Panc1 (cell line): Measurements from ENCODE around the gene LRIG2.

ENCODE experiments used
- CTCF ChIP-seq: fragments of 450-650 bp; IDR thresholded peaks from 2 replicates; pipeline ENCODE4 v1.5.1; 2017; ENCODE audit warnings: mild to moderate bottlenecking
- SIN3A ChIP-seq: IDR thresholded peaks from 2 replicates; pipeline ENCODE4 v1.6.1; 2012; ENCODE audit warnings: low read depth, mild to moderate bottlenecking, low read length, moderate library complexity, borderline replicate concordance; ENCODE audit not compliant: insufficient read depth

- TF ChIP-seq CTCF: no peak
- no peak for TF ChIP-seq SIN3A
Measured at GRCh38 chr1:113136476-113136875, 63.5 kb downstream of the LRIG2 start.
